HEK293 (cell line): ENCODE data around the gene UTP18.
A peak's percentile ranks its signal among the peaks of the same experiment; 100 is the strongest.
"Not testable (repeated sequence)": the region's sequence is repeated elsewhere in the genome, so short reads cannot be mapped to it uniquely, and the experiment has no call there.

ENCODE experiments used
- CTCF ChIA-PET: fragments of 350-600 bp; formaldehyde crosslinking; extraction: SDS; loops from one replicate; lab custom pipeline; 2021; ENCODE audit warnings: antibody characterized with exemption; lab: Yijun Ruan, JAX
- POLR2A ChIA-PET: fragments of 300-600 bp; formaldehyde crosslinking; extraction: SDS; loops from one replicate; lab custom pipeline; 2020; ENCODE audit warnings: antibody characterized with exemption, inconsistent platforms; lab: Yijun Ruan, JAX
- H3K27ac ChIP-seq: fragments of 200-500 bp; sonication (Bioruptor generic); 2 replicates; pipeline ENCODE4 v1.5.1; 2014; ENCODE audit warnings: low read depth, low read length, control low read depth, inconsistent platforms; ENCODE audit errors: extremely low read depth
- H3K36me3 ChIP-seq, 2 experiments: fragments of 200-500 bp in 1 of 2; sonication (Bioruptor generic) in 1 of 2; 1 replicate in 1 of 2; 2 replicates in 1 of 2; pipeline ENCODE4 v1.5.1; 2014 to 2017; ENCODE audit warnings: inconsistent platforms in 2 of 2, low read length in 2 of 2; ENCODE audit not compliant: control insufficient read depth in 2 of 2, insufficient read depth in 1 of 2
- H3K4me1 ChIP-seq: fragments of 200-500 bp; sonication (Bioruptor generic); 2 replicates; pipeline ENCODE4 v1.5.1; 2014; ENCODE audit warnings: mild to moderate bottlenecking, low read length, inconsistent platforms; ENCODE audit not compliant: control insufficient read depth, insufficient read depth
- H3K4me3 ChIP-seq: 2 replicates; pipeline ENCODE4 v1.5.1; 2011; ENCODE audit warnings: low read depth, mild to moderate bottlenecking, control low read depth, low read length, moderate library complexity
- H3K9me3 ChIP-seq: fragments of 200-500 bp; sonication (Bioruptor generic); 2 replicates; pipeline ENCODE4 v1.5.1; 2014; ENCODE audit warnings: low read depth, low read length, inconsistent platforms; ENCODE audit not compliant: control insufficient read depth, insufficient read depth
- EGR2 ChIP-seq: fragments of 450-650 bp; formaldehyde crosslinking; IDR thresholded peaks from 2 replicates; pipeline ENCODE4 v1.5.1; 2016; ENCODE audit warnings: low read depth, missing biosample characterization, missing genetic modification characterization
- MEIS1 ChIP-seq: sonication (generic); formaldehyde crosslinking; IDR thresholded peaks from 2 replicates; pipeline ENCODE4 v1.8.1; 2022; ENCODE audit warnings: missing genetic modification reagents, mild to moderate bottlenecking, borderline replicate concordance
- ZNF10 ChIP-seq: fragments of 450-650 bp; formaldehyde crosslinking; IDR thresholded peaks from 2 replicates; pipeline ENCODE4 v1.5.1; 2017; ENCODE audit warnings: missing biosample characterization, missing genetic modification characterization
- ZNF114 ChIP-seq: fragments of 450-650 bp; formaldehyde crosslinking; IDR thresholded peaks from 2 replicates; pipeline ENCODE4 v1.5.0; 2017; ENCODE audit warnings: missing biosample characterization, missing genetic modification characterization
- ZNF138 ChIP-seq: fragments of 450-650 bp; formaldehyde crosslinking; IDR thresholded peaks from 2 replicates; pipeline ENCODE4 v1.5.1; 2016; ENCODE audit warnings: missing biosample characterization, missing genetic modification characterization, borderline replicate concordance
- ZNF175 ChIP-seq: fragments of 450-650 bp; formaldehyde crosslinking; IDR thresholded peaks from 2 replicates; pipeline ENCODE4 v1.5.1; 2016; ENCODE audit warnings: missing biosample characterization, missing genetic modification characterization
- ZNF214 ChIP-seq: fragments of 450-650 bp; formaldehyde crosslinking; IDR thresholded peaks from 2 replicates; pipeline ENCODE4 v1.5.1; 2017; ENCODE audit warnings: missing biosample characterization, mild to moderate bottlenecking, missing genetic modification characterization, borderline replicate concordance
- ZNF280D ChIP-seq: fragments of 450-650 bp; formaldehyde crosslinking; IDR thresholded peaks from 2 replicates; pipeline ENCODE4 v1.5.1; 2016; ENCODE audit warnings: missing biosample characterization, missing genetic modification characterization
- ZNF302 ChIP-seq: fragments of 450-650 bp; formaldehyde crosslinking; IDR thresholded peaks from 2 replicates; pipeline ENCODE4 v1.5.1; 2016; ENCODE audit warnings: missing biosample characterization, missing genetic modification characterization, low read depth
- ZNF624 ChIP-seq: fragments of 450-650 bp; formaldehyde crosslinking; IDR thresholded peaks from 2 replicates; pipeline ENCODE4 v1.5.1; 2017; ENCODE audit warnings: missing biosample characterization, missing genetic modification characterization
- ZNF654 ChIP-seq: fragments of 450-650 bp; formaldehyde crosslinking; IDR thresholded peaks from 2 replicates; pipeline ENCODE4 v1.5.1; 2016; ENCODE audit warnings: low read depth, missing biosample characterization, missing genetic modification characterization
- ZNF677 ChIP-seq: fragments of 450-650 bp; IDR thresholded peaks from 2 replicates; pipeline ENCODE4 v1.5.0; 2018; ENCODE audit warnings: missing biosample characterization, mild to moderate bottlenecking, missing genetic modification characterization, moderate library complexity
- ZNF768 ChIP-seq: fragments of 450-650 bp; formaldehyde crosslinking; IDR thresholded peaks from 2 replicates; pipeline ENCODE4 v1.5.1; 2018; ENCODE audit warnings: missing biosample characterization, mild to moderate bottlenecking, missing genetic modification characterization
- ZNF777 ChIP-seq: fragments of 450-650 bp; formaldehyde crosslinking; IDR thresholded peaks from 2 replicates; pipeline ENCODE4 v1.5.1; 2017; ENCODE audit warnings: missing biosample characterization, missing genetic modification characterization, borderline replicate concordance
- ZNF830 ChIP-seq: fragments of 450-650 bp; IDR thresholded peaks from 2 replicates; pipeline ENCODE4 v1.5.0; 2018; ENCODE audit warnings: missing biosample characterization, missing genetic modification characterization, low read depth, mild to moderate bottlenecking, moderate library complexity
- ZNF837 ChIP-seq: fragments of 450-650 bp; formaldehyde crosslinking; IDR thresholded peaks from 2 replicates; pipeline ENCODE4 v1.5.1; 2016; ENCODE audit warnings: missing biosample characterization, missing genetic modification characterization
- ZSCAN23 ChIP-seq: fragments of 450-650 bp; formaldehyde crosslinking; IDR thresholded peaks from 2 replicates; pipeline ENCODE4 v1.5.1; 2016; ENCODE audit warnings: missing biosample characterization, missing genetic modification characterization

Gene UTP18

DNA sequence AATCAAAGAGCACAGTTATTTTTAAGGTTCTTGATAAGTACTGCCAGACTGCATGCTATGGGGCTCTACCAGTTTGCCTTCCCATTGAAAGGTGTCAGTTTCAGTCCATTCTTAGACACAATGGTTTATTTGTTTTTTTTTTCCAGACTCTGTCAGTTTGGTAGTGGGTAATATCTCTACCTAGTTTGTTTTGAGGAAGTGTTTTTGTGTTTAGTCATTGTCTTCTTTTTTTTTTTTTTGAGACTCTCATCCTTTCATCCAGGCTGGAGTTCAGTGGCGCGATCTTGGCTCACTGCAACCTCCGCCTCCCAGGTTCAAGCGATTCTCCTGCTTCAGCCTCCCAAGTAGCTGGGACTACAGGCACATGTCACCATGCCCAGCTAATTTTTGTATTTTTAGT, 4.1 kb downstream of the UTP18 start:
- H3K4me1 ChIP-seq, H3K27ac ChIP-seq, H3K9me3 ChIP-seq, H3K4me3 ChIP-seq, POLR2A ChIA-PET: not testable (repeated sequence)
- CTCF ChIA-PET, result interaction anchor here (0.7 kb wide), 1 partner anchor 15 kb away, joined by 4 read pairs; no protein-coding TSS in a partner anchor
- TF ChIP-seq ZNF214 (tag by site-specific recombination), result peak; percentile 80; the same call in 1 of the 2 replicates
- H3K36me3 ChIP-seq, result peaks cover 64 to 67% of the 10 kb centered on the region in 2 experiments

GRCh38 chr17:51269991-51270390, 9.6 kb downstream of the UTP18 start:
- TF ChIP-seq ZNF677 (tag by site-specific recombination) (no peak), ZNF768 (tag by site-specific recombination) (no peak), ZNF10 (tag by site-specific recombination) (no peak), ZNF837 (tag by site-specific recombination) (no peak), ZNF654 (tag by site-specific recombination) (no peak), ZNF830 (no peak)
- Histone ChIP-seq H3K4me1 (no peaks in the 10 kb centered on the region), H3K27ac (no peak overlapping the region), H3K36me3 (peaks cover 82 to 94% of the 10 kb centered on the region in 2 experiments), H3K9me3 (no peaks in the 10 kb centered on the region), H3K4me3 (no peak overlapping the region)
- CTCF ChIA-PET, result no interaction called here
- POLR2A ChIA-PET, result interaction anchor here (0.6 kb wide), 1 partner anchor 57 kb away, joined by 4 read pairs; no protein-coding TSS in a partner anchor

DNA sequence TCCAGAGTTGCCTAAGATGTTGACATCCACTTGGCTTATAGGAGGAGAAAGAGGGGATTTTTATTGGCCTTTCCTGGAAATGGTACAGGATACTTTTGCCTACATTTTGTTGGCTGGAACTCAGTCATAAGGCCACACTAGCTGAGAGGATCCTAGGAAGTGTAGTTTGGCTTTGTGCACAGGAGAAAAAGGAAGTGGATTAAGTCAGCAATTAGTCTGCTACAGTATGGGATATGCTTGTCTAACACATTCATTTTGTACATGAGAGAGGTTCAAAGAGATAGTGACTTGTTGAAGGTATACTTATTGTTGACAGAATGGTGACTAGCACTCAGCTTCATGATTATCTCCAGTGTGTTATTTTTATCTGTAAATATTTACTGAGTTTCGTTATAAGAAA, 10.3 kb downstream of the UTP18 start:
- H3K4me1 ChIP-seq, result no peaks in the 10 kb centered on the region
- no peak for TF ChIP-seq ZNF114
- TF ChIP-seq ZNF280D (tag by site-specific recombination), result no peak
- no peak for TF ChIP-seq ZNF624 (tag by site-specific recombination)
- TF ChIP-seq ZNF175 (tag by site-specific recombination), result no peak
- TF ChIP-seq ZNF138 (tag by site-specific recombination), result no peak
- TF ChIP-seq MEIS1 (CRISPR knock-in tag), result no peak
- TF ChIP-seq ZNF302, result no peak
- no peak for TF ChIP-seq EGR2 (tag by site-specific recombination)
- no peak for TF ChIP-seq ZNF777 (tag by site-specific recombination)
- TF ChIP-seq ZSCAN23 (tag by site-specific recombination), result no peak
- no peak for TF ChIP-seq ZNF214 (tag by site-specific recombination)
- H3K27ac ChIP-seq, result no peak overlapping the region
- ChIA-PET POLR2A (interaction anchor here (1.1 kb wide), 1 partner anchor 9 kb away, joined by 3 read pairs; no protein-coding TSS in a partner anchor), CTCF (interaction anchor here (1.1 to 1.8 kb wide), 3 partner anchors 9 to 28 kb away, joined by 5 to 8 read pairs (median 6); no protein-coding TSS in a partner anchor)
- no peaks in the 10 kb centered on the region for H3K9me3 ChIP-seq
- H3K4me3 ChIP-seq, result no peak overlapping the region
- H3K36me3 ChIP-seq, result peaks cover 80 to 94% of the 10 kb centered on the region in 2 experiments
